PC-9 (cell line): Measurements from ENCODE around the gene MVD. TPM values are rescaled to one million over a fixed set of nuclear protein-coding genes. Genes with fewer than 3 reads are reported as not detected.

Source experiments
- BruUV-seq: library from RNA; stranded (reverse); fragments of 400-500 nt; replicated peaks from 2 replicates; lab custom pipeline; 2021; lab: Mats Ljungman, UMichigan
- CTCF ChIA-PET: fragments of 300-600 bp; sonication (Branson Sonifier 250); formaldehyde crosslinking; loops from one replicate; lab custom pipeline; 2022; ENCODE audit warnings: antibody characterized with exemption; lab: Charles Lee
- POLR2A ChIA-PET: fragments of 300-600 bp; sonication (Branson Sonifier 250); formaldehyde crosslinking; loops from one replicate; lab custom pipeline; 2022; ENCODE audit warnings: antibody characterized with exemption; ENCODE audit not compliant: unreplicated experiment; lab: Charles Lee
- DNase-seq, 2 experiments: peaks; one replicate each; pipeline versions ENCODE4 v3.0.0 to v3.0.0-alpha.2; 2015 to 2022; ENCODE audit warnings: mixed read lengths in 1 of 2
- H2AFZ ChIP-seq: fragments of 200-600 bp; sonication (generic); 2 replicates; pipeline ENCODE4 v1.8.1; 2017; ENCODE audit warnings: antibody characterized with exemption
- H3F3A ChIP-seq: fragments of 200-600 bp; sonication (generic); 2 replicates; pipeline ENCODE4 v1.8.1; 2017; ENCODE audit warnings: antibody characterized with exemption, mild to moderate bottlenecking, low read depth; ENCODE audit not compliant: insufficient read depth
- H3K27ac ChIP-seq: fragments of 200-600 bp; sonication (generic); 2 replicates; pipeline ENCODE4 v1.6.1; 2016; ENCODE audit warnings: mixed run types
- H3K27me3 ChIP-seq: fragments of 200-600 bp; sonication (generic); 2 replicates; pipeline ENCODE4 v1.6.1; 2016; ENCODE audit warnings: low read depth, mixed run types; ENCODE audit not compliant: insufficient read depth
- H3K36me3 ChIP-seq: fragments of 200-600 bp; sonication (generic); 2 replicates; pipeline ENCODE4 v1.6.1; 2016; ENCODE audit warnings: low read depth, mixed run types
- H3K4me1 ChIP-seq: fragments of 200-600 bp; sonication (generic); replicated peaks from 2 replicates; pipeline ENCODE4 v1.6.1; 2016; ENCODE audit warnings: mixed run types; ENCODE audit not compliant: insufficient read depth
- H3K4me2 ChIP-seq: fragments of 200-600 bp; sonication (generic); 2 replicates; pipeline ENCODE4 v1.6.1; 2017; ENCODE audit warnings: mixed run types
- H3K4me3 ChIP-seq: fragments of 200-600 bp; sonication (generic); 2 replicates; pipeline ENCODE4 v1.6.1; 2016; ENCODE audit warnings: mixed run types
- H3K79me2 ChIP-seq: fragments of 200-600 bp; sonication (generic); 2 replicates; pipeline ENCODE4 v1.6.1; 2017; ENCODE audit warnings: low read depth, mixed run types
- H3K9me2 ChIP-seq: fragments of 200-600 bp; sonication (generic); 2 replicates; pipeline ENCODE4 v1.8.1; 2017; ENCODE audit warnings: mild to moderate bottlenecking; ENCODE audit not compliant: insufficient read depth
- H3K9me3 ChIP-seq: fragments of 200-600 bp; sonication (generic); 2 replicates; pipeline ENCODE4 v1.8.1; 2016; ENCODE audit warnings: low read depth; ENCODE audit not compliant: insufficient read depth
- H4K20me1 ChIP-seq: fragments of 200-600 bp; sonication (generic); 2 replicates; pipeline ENCODE4 v1.8.1; 2017; ENCODE audit not compliant: insufficient read depth
- EZH2 ChIP-seq: fragments of 200-600 bp; sonication (generic); IDR thresholded peaks from 2 replicates; pipeline ENCODE4 v1.8.0; 2017; ENCODE audit warnings: antibody characterized with exemption, low read depth
- intact Hi-C: fragments of 100-400 bp; cut with micrococcal nuclease; formaldehyde crosslinking; loops from one replicate; pipeline ENCODE4 v1.10.0; 2022; ENCODE audit not compliant: unreplicated experiment
- total RNA-seq: library from RNA; stranded (reverse); gene quantifications from 2 replicates; pipeline ENCODE4 v1.2.3, GENCODE V29; 2021
- TF ChIP-seq, protein P1 (sequence below): fragments of 200-600 bp; sonication (generic); conservative IDR thresholded peaks from 2 replicates; pipeline ENCODE4 v1.6.1; 2017; ENCODE audit warnings: mixed run types, antibody characterized with exemption, mild to moderate bottlenecking, moderate library complexity

Gene MVD
- total RNA-seq, 1 experiment from 2014 or later = 168 TPM

DNA sequence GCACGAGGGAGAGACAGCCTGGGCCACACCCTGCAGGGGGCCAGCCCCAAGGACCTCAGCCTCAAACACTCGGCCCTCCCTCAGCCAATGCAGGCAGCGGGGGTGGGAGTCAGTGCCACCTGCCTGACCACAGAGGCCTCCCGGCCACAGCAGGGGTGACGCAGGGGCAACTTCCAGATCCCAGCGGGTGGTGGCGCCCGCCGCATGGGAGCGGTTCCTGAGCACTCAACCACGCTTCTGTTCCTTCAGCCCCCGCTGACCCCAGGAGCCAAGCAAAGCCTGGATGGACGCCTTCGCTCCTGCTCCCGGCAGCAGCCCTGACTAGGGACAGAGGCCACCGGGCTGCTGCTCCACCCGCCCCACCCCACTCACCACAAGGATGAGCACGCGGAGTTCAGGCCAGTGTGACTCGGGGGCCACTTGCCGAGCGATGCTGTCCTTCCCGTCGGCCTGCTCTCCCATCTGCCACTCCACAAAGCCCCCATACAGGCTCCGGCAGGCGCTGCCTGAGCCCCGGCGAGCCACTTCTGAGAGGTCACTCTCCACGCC is 7.1 kb downstream of the MVD start:
- CTCF ChIA-PET = no interaction called here
- POLR2A ChIA-PET = no interaction called here

DNA sequence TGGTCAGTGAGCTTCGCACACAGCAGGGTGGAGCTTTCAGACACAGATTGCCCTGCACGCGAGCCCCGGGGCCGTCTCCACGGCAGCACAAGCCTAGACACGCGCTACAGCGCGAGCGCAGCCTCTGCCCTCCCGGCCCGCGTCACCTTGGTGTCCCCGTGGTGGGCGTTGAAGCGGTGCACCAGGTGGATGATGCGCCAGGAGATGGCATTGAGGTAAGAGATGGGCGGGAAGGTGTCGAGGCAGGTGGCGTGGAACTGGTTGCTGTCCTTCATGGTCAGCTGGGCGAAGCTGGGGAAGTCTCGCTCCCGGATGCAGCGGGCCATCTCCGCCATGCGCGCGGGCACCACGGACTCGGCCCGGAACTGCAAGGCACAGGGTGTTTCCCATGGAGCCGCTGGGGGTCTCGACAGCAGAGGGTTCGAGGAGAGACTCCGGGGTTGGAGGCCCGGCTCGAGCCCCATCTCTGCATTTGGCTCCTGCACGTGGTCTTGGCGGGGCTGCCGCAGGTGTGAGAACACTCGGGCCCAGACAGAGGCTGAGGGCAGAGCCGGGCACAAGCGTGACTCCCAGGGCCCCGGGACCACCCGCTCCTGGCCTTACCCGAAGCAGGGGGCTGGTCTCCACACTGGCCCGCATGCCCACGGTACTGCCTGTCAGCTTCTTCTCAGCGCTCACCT is 7.7 kb downstream of the MVD start:
- no TSS peak for BruUV-seq
- Histone ChIP-seq H3K36me3 (no peaks in the 10 kb centered on the region), H4K20me1 (no peaks in the 10 kb centered on the region; the same call in 1 of the 2 replicates), H3K4me2 (no peak overlapping the region), H3F3A (peaks cover 9% of the 10 kb centered on the region; the same call in 1 of the 2 replicates), H3K79me2 (peaks cover 9% of the 10 kb centered on the region; the same call in 1 of the 2 replicates), H3K4me1 (no peaks in the 10 kb centered on the region), H3K27me3 (no peaks in the 10 kb centered on the region), H3K27ac (no peak overlapping the region), H3K9me3 (no peaks in the 10 kb centered on the region), H3K4me3 (no peak overlapping the region), H2AFZ (no peak overlapping the region), H3K9me2 (no peaks in the 10 kb centered on the region)
- no peak for TF ChIP-seq EZH2
- TF ChIP-seq, protein P1, sequence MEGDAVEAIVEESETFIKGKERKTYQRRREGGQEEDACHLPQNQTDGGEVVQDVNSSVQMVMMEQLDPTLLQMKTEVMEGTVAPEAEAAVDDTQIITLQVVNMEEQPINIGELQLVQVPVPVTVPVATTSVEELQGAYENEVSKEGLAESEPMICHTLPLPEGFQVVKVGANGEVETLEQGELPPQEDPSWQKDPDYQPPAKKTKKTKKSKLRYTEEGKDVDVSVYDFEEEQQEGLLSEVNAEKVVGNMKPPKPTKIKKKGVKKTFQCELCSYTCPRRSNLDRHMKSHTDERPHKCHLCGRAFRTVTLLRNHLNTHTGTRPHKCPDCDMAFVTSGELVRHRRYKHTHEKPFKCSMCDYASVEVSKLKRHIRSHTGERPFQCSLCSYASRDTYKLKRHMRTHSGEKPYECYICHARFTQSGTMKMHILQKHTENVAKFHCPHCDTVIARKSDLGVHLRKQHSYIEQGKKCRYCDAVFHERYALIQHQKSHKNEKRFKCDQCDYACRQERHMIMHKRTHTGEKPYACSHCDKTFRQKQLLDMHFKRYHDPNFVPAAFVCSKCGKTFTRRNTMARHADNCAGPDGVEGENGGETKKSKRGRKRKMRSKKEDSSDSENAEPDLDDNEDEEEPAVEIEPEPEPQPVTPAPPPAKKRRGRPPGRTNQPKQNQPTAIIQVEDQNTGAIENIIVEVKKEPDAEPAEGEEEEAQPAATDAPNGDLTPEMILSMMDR = no peak
- no peak for DNase-seq
- intact Hi-C loops = no loop called here
- ChIA-PET POLR2A (no interaction called here), CTCF (interaction anchor here (0.6 kb wide), 1 partner anchor 57 kb away, joined by 4 read pairs; no protein-coding TSS in a partner anchor)

More for the DNA sequence above, 7.1 kb downstream of the MVD start:
- Histone ChIP-seq H3K36me3 (no peaks in the 10 kb centered on the region), H3K4me1 (no peaks in the 10 kb centered on the region), H3K4me3 (no peak overlapping the region), H3F3A (peaks cover 9% of the 10 kb centered on the region; the same call in 1 of the 2 replicates), H3K9me2 (no peaks in the 10 kb centered on the region), H3K4me2 (no peak overlapping the region), H3K9me3 (no peaks in the 10 kb centered on the region), H4K20me1 (no peaks in the 10 kb centered on the region; the same call in 1 of the 2 replicates), H3K27me3 (no peaks in the 10 kb centered on the region), H2AFZ (no peak overlapping the region), H3K27ac (no peak overlapping the region), H3K79me2 (peaks cover 11% of the 10 kb centered on the region; the same call in 1 of the 2 replicates)
- TF ChIP-seq EZH2 = no peak
- TF ChIP-seq, protein P1 = no peak
- intact Hi-C loops = no loop called here
- no peak for DNase-seq
- BruUV-seq = no TSS peak

DNA sequence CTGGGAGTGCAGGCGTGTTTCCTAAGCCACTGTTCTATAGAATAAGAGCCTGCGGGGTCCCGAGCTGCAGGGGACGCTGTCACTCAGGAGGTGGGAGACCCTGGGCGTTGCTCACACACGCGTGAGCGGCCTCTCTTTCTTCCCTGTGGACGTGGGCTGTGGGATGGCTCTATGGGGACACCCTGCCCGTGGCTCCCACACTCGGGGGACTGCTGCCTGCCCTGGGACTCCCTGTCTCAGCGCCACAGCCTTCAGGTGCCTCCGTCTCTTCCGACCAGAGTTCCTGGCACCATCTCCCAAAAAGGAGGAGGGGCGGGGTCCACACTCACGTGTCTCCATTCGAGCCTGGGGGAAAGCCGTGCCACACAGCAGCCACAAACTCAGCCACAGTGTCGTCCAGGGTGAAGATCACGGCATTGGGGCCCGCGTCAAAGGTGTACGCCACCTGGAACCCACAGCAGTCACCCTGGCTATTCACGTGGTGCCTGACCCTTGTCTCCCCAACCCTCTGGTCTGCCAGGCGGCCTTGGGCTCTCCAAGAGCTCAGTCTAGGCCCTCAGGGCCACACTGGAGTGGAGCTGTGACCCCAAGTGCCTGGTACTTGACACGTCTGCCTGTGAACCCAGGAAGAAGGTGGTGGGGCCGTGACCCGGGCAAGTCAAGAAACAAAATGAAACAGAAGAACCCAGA is 8.4 kb downstream of the MVD start:
- DNase-seq = no peak
- no peaks in the 10 kb centered on the region for H3K36me3 ChIP-seq
- H3K9me2 ChIP-seq = no peaks in the 10 kb centered on the region
- H3K4me2 ChIP-seq = no peak overlapping the region
- POLR2A ChIA-PET = interaction anchor here (0.5 kb wide), 1 partner anchor 8 kb away, joined by 3 read pairs; the partner anchor contains the start of gene MVD
- H3K4me3 ChIP-seq = no peak overlapping the region
- H2AFZ ChIP-seq = no peak overlapping the region
- TF ChIP-seq, protein P1 = no peak
- CTCF ChIA-PET = interaction anchor here (0.6 kb wide), 1 partner anchor 57 kb away, joined by 4 read pairs; no protein-coding TSS in a partner anchor
- BruUV-seq = no TSS peak
- no peaks in the 10 kb centered on the region for H3K9me3 ChIP-seq
- 0 out of 2 replicates have a peak, but pooled peaks cover 6% of the 10 kb centered on the region for H3K79me2 ChIP-seq
- H4K20me1 ChIP-seq = peaks cover 6% of the 10 kb centered on the region; the same call in 1 of the 2 replicates
- no peaks in the 10 kb centered on the region for H3K4me1 ChIP-seq
- no peaks in the 10 kb centered on the region for H3K27me3 ChIP-seq
- H3K27ac ChIP-seq = no peak overlapping the region
- intact Hi-C loops = no loop called here
- peaks cover 13% of the 10 kb centered on the region; the same call in 1 of the 2 replicates for H3F3A ChIP-seq
